Mesenchymal stem cell (in vitro differentiated cells and primary cell): Measurements from ENCODE around the gene COL6A3.
A peak's percentile ranks its signal among the peaks of the same experiment; 100 is the strongest.

Experiments used
- DNase-seq: peaks from one replicate; pipeline ENCODE4 v3.0.0-alpha.2; 2013
- H2AFZ ChIP-seq: one replicate; pipeline ENCODE4 v1.6.1; 2013; ENCODE audit warnings: low read depth, mild to moderate bottlenecking, control low read depth, inconsistent platforms, low read length, moderate library complexity
- H2AK5ac ChIP-seq: 2 replicates; pipeline ENCODE4 v1.6.1; 2013; ENCODE audit warnings: low read length, moderate library complexity, mild to moderate bottlenecking, inconsistent platforms; ENCODE audit not compliant: severe bottlenecking
- H2BK120ac ChIP-seq: one replicate; pipeline ENCODE4 v1.6.1; 2013; ENCODE audit warnings: low read depth, mild to moderate bottlenecking, inconsistent platforms, low read length, moderate library complexity
- H2BK12ac ChIP-seq, 2 experiments: one replicate each; pipeline ENCODE4 v1.6.1; 2013; ENCODE audit warnings: inconsistent platforms in 2 of 2, low read length in 2 of 2, mild to moderate bottlenecking in 2 of 2, moderate library complexity in 2 of 2, control low read depth in 1 of 2
- H2BK15ac ChIP-seq: one replicate; pipeline ENCODE4 v1.6.1; 2013; ENCODE audit warnings: mild to moderate bottlenecking, low read depth, inconsistent platforms; ENCODE audit not compliant: poor library complexity, severe bottlenecking
- H2BK5ac ChIP-seq: 2 replicates; pipeline ENCODE4 v1.6.1; 2013; ENCODE audit warnings: low read depth, mild to moderate bottlenecking, low read length, control low read depth, inconsistent platforms; ENCODE audit not compliant: poor library complexity, severe bottlenecking
- H3K14ac ChIP-seq, 2 experiments: one replicate each; pipeline ENCODE4 v1.6.1; 2013; ENCODE audit warnings: inconsistent platforms in 2 of 2, low read length in 2 of 2, control low read depth in 1 of 2, mild to moderate bottlenecking in 1 of 2, moderate library complexity in 1 of 2
- H3K18ac ChIP-seq, 2 experiments: one replicate each; pipeline ENCODE4 v1.6.1; 2013; ENCODE audit warnings: inconsistent platforms in 2 of 2, low read length in 2 of 2, control low read depth in 1 of 2, low read depth in 1 of 2, mild to moderate bottlenecking in 1 of 2
- H3K23ac ChIP-seq, 2 experiments: one replicate each; pipeline ENCODE4 v1.6.1; 2013; ENCODE audit warnings: inconsistent platforms in 2 of 2, low read length in 2 of 2, mild to moderate bottlenecking in 2 of 2, moderate library complexity in 2 of 2, control low read depth in 1 of 2
- H3K27ac ChIP-seq: 2 replicates; pipeline ENCODE4 v1.5.1; 2013; ENCODE audit warnings: mild to moderate bottlenecking, moderate library complexity, low read length, control low read depth, inconsistent platforms; ENCODE audit not compliant: poor library complexity, severe bottlenecking
- H3K27me3 ChIP-seq, 2 experiments: 2 replicates each; pipeline versions ENCODE4 v1.6.1 to v1.7.0; 2013; ENCODE audit warnings: low read length in 2 of 2, mild to moderate bottlenecking in 2 of 2, moderate library complexity in 2 of 2, control low read depth in 1 of 2, inconsistent platforms in 1 of 2; ENCODE audit not compliant: control insufficient read depth in 1 of 2, insufficient read depth in 1 of 2
- H3K36me3 ChIP-seq, 2 experiments: 2 replicates each; pipeline versions ENCODE4 v1.6.1 to v1.7.0; 2013; ENCODE audit warnings: low read length in 2 of 2, control low read depth in 1 of 2, inconsistent platforms in 1 of 2, low read depth in 1 of 2, mild to moderate bottlenecking in 1 of 2; ENCODE audit not compliant: insufficient read depth in 2 of 2, control insufficient read depth in 1 of 2
- H3K4ac ChIP-seq, 2 experiments: one replicate each; pipeline ENCODE4 v1.6.1; 2013; ENCODE audit warnings: inconsistent platforms in 2 of 2, low read length in 2 of 2, mild to moderate bottlenecking in 2 of 2, moderate library complexity in 2 of 2, control low read depth in 1 of 2, low read depth in 1 of 2
- H3K4me1 ChIP-seq: 2 replicates; pipeline ENCODE4 v1.6.1; 2013; ENCODE audit warnings: low read depth, low read length, control low read depth; ENCODE audit not compliant: control insufficient read depth, insufficient read depth
- H3K4me2 ChIP-seq: 2 replicates; pipeline ENCODE4 v1.6.1; 2013; ENCODE audit warnings: low read length, mild to moderate bottlenecking, inconsistent platforms; ENCODE audit not compliant: poor library complexity, severe bottlenecking
- H3K4me3 ChIP-seq, 2 experiments: 2 replicates each; pipeline versions ENCODE4 v1.5.1 to v1.7.0; 2013; ENCODE audit warnings: low read length in 2 of 2, mild to moderate bottlenecking in 2 of 2, control low read depth in 1 of 2, low read depth in 1 of 2; ENCODE audit not compliant: insufficient read depth in 1 of 2
- H3K79me1 ChIP-seq: replicated peaks from 2 replicates; pipeline ENCODE4 v1.6.1; 2013; ENCODE audit warnings: mild to moderate bottlenecking, control low read depth, low read length, inconsistent platforms; ENCODE audit not compliant: poor library complexity, severe bottlenecking
- H3K9ac ChIP-seq: 2 replicates; pipeline ENCODE4 v1.7.0; 2013; ENCODE audit warnings: mild to moderate bottlenecking, low read length, moderate library complexity
- H3K9me3 ChIP-seq: 2 replicates; pipeline ENCODE4 v1.7.0; 2013; ENCODE audit warnings: mild to moderate bottlenecking, low read length; ENCODE audit not compliant: control insufficient read depth
- H4K8ac ChIP-seq: one replicate; pipeline ENCODE4 v1.6.1; 2013; ENCODE audit warnings: inconsistent platforms, mild to moderate bottlenecking, low read length, moderate library complexity
- H4K91ac ChIP-seq: one replicate; pipeline ENCODE4 v1.6.1; 2013; ENCODE audit warnings: mild to moderate bottlenecking, low read length, inconsistent platforms
- WGBS: methylation state at CpG from one replicate; pipeline ENCODE4 v1.1.7; 2013; ENCODE audit warnings: mixed read lengths; 5-methylcytosine and 5-hydroxymethylcytosine counted together

Gene COL6A3

GRCh38 chr2:237315829-237316225 lies 98.1 kb downstream of the COL6A3 start:
- peak; percentile 78 for DNase-seq
- Histone ChIP-seq H3K9ac (peak overlapping the region; percentile 89), H3K14ac (no peak overlapping the region), H2BK12ac (peak overlapping the region; percentile 91 to 98), H3K23ac (no peak overlapping the region), H4K8ac (no peak overlapping the region), H3K4me3 (no peak overlapping the region), H3K18ac (peak overlapping the region; percentile 79 to 97), H3K79me1 (no peaks in the 10 kb centered on the region), H3K36me3 (no peaks in the 10 kb centered on the region), H2BK5ac (no peak overlapping the region), H2BK15ac (no peak overlapping the region), H3K4me1 (peaks cover 8% of the 10 kb centered on the region), H3K27ac (peak overlapping the region; percentile 77), H3K27me3 (no peaks in the 10 kb centered on the region), H3K4ac (peak overlapping the region; percentile 89 to 99), H2AFZ (no peak overlapping the region), H3K9me3 (no peaks in the 10 kb centered on the region), H2AK5ac (peak overlapping the region; percentile 85), H3K4me2 (no peak overlapping the region), H2BK120ac (peak overlapping the region; percentile 75), H4K91ac (peak overlapping the region; percentile 82)
- WGBS: 37% methylated on average over 5 of the region's 6 CpGs

GRCh38 chr2:237315170-237315828 lies 98.7 kb downstream of the COL6A3 start:
- H3K9ac ChIP-seq: peak overlapping the region; percentile 89
- under 1% methylated on average over 13 of the region's 14 CpGs for WGBS
- no peaks in the 10 kb centered on the region for H3K79me1 ChIP-seq
- H3K18ac ChIP-seq: peak overlapping the region; percentile 79 to 86
- no peaks in the 10 kb centered on the region for H3K36me3 ChIP-seq
- H4K91ac ChIP-seq: peak overlapping the region; percentile 99
- H3K27ac ChIP-seq: peak overlapping the region; percentile 77
- H2BK5ac ChIP-seq: peak overlapping the region; percentile 81
- H2BK12ac ChIP-seq: peak overlapping the region; percentile 95 to 97
- no peak overlapping the region for H2BK15ac ChIP-seq
- peak; percentile 98 for DNase-seq
- H3K14ac ChIP-seq: no peak overlapping the region
- H2AFZ ChIP-seq: no peak overlapping the region
- no peak overlapping the region for H3K23ac ChIP-seq
- H3K9me3 ChIP-seq: no peaks in the 10 kb centered on the region
- peak overlapping the region; percentile 82 for H2AK5ac ChIP-seq
- H3K4me1 ChIP-seq: peaks cover 12% of the 10 kb centered on the region
- H3K27me3 ChIP-seq: no peaks in the 10 kb centered on the region
- no peak overlapping the region for H3K4me3 ChIP-seq
- peak overlapping the region; percentile 88 for H4K8ac ChIP-seq
- peak overlapping the region; percentile 42 to 91 for H3K4ac ChIP-seq
- H2BK120ac ChIP-seq: peak overlapping the region; percentile 97
- no peak overlapping the region for H3K4me2 ChIP-seq

- no peak overlapping the region for H2AFZ ChIP-seq
Observed at GRCh38 chr2:237314681-237315080, 99.3 kb downstream of the COL6A3 start.

GRCh38 chr2:237314198-237314597 lies 99.8 kb downstream of the COL6A3 start:
- Histone ChIP-seq H3K4me3 (no peak overlapping the region), H3K9ac (peak overlapping the region; percentile 89), H3K14ac (no peak overlapping the region), H3K4me1 (peaks cover 12% of the 10 kb centered on the region), H2BK12ac (peak overlapping the region; percentile 95 to 97), H2BK120ac (peak overlapping the region; percentile 97), H3K4me2 (no peak overlapping the region), H3K9me3 (no peaks in the 10 kb centered on the region), H2AK5ac (peak overlapping the region; percentile 82), H3K27ac (no peak overlapping the region), H3K18ac (peak overlapping the region; percentile 79 to 86), H3K23ac (no peak overlapping the region), H3K4ac (peak overlapping the region; percentile 42 to 91), H2BK5ac (no peak overlapping the region), H3K36me3 (no peaks in the 10 kb centered on the region), H3K27me3 (no peaks in the 10 kb centered on the region), H4K8ac (peak overlapping the region; percentile 88), H3K79me1 (no peaks in the 10 kb centered on the region), H2BK15ac (peak overlapping the region; percentile 66), H4K91ac (peak overlapping the region; percentile 99), H2AFZ (no peak overlapping the region)
- no peak for DNase-seq
- WGBS: 92% methylated on average over 7 of the region's 7 CpGs

More at GRCh38 chr2:237314681-237315080, 99.3 kb downstream of the COL6A3 start:
- Histone ChIP-seq H3K4me2 (no peak overlapping the region), H3K4me3 (no peak overlapping the region), H4K91ac (peak overlapping the region; percentile 99), H2BK5ac (peak overlapping the region; percentile 81), H3K4ac (peak overlapping the region; percentile 42 to 91), H3K27ac (peak overlapping the region; percentile 58), H2BK15ac (peak overlapping the region; percentile 66), H3K27me3 (no peaks in the 10 kb centered on the region), H2BK120ac (peak overlapping the region; percentile 97), H3K36me3 (no peaks in the 10 kb centered on the region), H4K8ac (peak overlapping the region; percentile 88), H3K18ac (peak overlapping the region; percentile 79 to 86), H2AK5ac (peak overlapping the region; percentile 82), H3K23ac (no peak overlapping the region), H2BK12ac (peak overlapping the region; percentile 95 to 97), H3K9me3 (no peaks in the 10 kb centered on the region), H3K14ac (peak overlapping the region in 1 of 2 experiments; percentile 76), H3K4me1 (peaks cover 12% of the 10 kb centered on the region), H3K79me1 (no peaks in the 10 kb centered on the region), H3K9ac (peak overlapping the region; percentile 89)
- 63% methylated on average over 3 of the region's 3 CpGs for whole genome bisulfite sequencing
- DNase-seq: no peak
